ENCODE data around the gene LRP10. TPM values are rescaled to one million over a fixed set of nuclear protein-coding genes. Genes with fewer than 3 reads are reported as not detected.
A peak's percentile ranks its signal among the peaks of the same experiment; 100 is the strongest.

Gene LRP10
- total and polyA plus RNA-seq, 2 of the 8 experiments (the other 6 are each of a cell fraction or from before 2014, with no cell fraction given), result 12.4 to 15.6 TPM

DNA sequence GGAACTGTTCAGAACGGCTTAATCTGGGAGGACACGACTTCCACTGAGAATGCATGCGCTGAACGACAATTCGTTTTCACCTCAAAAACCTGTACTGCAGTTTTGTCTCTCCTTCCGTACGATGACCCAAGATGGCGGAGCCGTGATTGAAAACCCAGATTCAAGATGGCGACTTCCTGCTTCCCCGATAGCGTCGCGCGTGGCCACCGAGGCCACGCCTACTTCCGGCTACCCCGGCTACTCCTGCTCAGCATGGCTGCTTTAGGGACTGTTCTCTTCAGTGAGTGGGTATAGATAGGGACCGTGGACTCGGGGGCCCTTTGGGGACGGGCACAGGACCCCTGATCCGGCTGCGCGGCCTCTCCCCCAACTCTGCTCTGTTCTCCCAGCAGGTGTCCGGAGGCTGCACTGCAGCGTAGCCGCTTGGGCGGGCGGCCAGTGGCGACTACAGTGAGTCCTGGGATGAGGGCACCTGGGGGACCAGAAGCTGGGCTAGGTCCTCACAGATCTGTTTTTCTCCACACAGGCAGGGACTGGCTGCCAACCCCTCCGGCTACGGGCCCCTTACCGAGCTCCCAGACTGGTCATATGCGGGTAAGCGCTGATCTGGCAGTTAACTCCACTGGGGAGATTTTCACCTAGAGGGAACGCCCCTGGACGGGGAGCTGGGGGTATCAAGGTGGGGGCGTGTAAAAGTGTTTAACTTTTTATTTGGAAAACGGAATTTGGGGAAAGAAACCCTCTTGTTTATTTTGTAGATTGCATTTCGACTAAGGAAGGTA is 41.7 kb upstream of the LRP10 start, which contains the start of gene MRPL52 (continued):
- TF ChIP-seq, protein P1, sequence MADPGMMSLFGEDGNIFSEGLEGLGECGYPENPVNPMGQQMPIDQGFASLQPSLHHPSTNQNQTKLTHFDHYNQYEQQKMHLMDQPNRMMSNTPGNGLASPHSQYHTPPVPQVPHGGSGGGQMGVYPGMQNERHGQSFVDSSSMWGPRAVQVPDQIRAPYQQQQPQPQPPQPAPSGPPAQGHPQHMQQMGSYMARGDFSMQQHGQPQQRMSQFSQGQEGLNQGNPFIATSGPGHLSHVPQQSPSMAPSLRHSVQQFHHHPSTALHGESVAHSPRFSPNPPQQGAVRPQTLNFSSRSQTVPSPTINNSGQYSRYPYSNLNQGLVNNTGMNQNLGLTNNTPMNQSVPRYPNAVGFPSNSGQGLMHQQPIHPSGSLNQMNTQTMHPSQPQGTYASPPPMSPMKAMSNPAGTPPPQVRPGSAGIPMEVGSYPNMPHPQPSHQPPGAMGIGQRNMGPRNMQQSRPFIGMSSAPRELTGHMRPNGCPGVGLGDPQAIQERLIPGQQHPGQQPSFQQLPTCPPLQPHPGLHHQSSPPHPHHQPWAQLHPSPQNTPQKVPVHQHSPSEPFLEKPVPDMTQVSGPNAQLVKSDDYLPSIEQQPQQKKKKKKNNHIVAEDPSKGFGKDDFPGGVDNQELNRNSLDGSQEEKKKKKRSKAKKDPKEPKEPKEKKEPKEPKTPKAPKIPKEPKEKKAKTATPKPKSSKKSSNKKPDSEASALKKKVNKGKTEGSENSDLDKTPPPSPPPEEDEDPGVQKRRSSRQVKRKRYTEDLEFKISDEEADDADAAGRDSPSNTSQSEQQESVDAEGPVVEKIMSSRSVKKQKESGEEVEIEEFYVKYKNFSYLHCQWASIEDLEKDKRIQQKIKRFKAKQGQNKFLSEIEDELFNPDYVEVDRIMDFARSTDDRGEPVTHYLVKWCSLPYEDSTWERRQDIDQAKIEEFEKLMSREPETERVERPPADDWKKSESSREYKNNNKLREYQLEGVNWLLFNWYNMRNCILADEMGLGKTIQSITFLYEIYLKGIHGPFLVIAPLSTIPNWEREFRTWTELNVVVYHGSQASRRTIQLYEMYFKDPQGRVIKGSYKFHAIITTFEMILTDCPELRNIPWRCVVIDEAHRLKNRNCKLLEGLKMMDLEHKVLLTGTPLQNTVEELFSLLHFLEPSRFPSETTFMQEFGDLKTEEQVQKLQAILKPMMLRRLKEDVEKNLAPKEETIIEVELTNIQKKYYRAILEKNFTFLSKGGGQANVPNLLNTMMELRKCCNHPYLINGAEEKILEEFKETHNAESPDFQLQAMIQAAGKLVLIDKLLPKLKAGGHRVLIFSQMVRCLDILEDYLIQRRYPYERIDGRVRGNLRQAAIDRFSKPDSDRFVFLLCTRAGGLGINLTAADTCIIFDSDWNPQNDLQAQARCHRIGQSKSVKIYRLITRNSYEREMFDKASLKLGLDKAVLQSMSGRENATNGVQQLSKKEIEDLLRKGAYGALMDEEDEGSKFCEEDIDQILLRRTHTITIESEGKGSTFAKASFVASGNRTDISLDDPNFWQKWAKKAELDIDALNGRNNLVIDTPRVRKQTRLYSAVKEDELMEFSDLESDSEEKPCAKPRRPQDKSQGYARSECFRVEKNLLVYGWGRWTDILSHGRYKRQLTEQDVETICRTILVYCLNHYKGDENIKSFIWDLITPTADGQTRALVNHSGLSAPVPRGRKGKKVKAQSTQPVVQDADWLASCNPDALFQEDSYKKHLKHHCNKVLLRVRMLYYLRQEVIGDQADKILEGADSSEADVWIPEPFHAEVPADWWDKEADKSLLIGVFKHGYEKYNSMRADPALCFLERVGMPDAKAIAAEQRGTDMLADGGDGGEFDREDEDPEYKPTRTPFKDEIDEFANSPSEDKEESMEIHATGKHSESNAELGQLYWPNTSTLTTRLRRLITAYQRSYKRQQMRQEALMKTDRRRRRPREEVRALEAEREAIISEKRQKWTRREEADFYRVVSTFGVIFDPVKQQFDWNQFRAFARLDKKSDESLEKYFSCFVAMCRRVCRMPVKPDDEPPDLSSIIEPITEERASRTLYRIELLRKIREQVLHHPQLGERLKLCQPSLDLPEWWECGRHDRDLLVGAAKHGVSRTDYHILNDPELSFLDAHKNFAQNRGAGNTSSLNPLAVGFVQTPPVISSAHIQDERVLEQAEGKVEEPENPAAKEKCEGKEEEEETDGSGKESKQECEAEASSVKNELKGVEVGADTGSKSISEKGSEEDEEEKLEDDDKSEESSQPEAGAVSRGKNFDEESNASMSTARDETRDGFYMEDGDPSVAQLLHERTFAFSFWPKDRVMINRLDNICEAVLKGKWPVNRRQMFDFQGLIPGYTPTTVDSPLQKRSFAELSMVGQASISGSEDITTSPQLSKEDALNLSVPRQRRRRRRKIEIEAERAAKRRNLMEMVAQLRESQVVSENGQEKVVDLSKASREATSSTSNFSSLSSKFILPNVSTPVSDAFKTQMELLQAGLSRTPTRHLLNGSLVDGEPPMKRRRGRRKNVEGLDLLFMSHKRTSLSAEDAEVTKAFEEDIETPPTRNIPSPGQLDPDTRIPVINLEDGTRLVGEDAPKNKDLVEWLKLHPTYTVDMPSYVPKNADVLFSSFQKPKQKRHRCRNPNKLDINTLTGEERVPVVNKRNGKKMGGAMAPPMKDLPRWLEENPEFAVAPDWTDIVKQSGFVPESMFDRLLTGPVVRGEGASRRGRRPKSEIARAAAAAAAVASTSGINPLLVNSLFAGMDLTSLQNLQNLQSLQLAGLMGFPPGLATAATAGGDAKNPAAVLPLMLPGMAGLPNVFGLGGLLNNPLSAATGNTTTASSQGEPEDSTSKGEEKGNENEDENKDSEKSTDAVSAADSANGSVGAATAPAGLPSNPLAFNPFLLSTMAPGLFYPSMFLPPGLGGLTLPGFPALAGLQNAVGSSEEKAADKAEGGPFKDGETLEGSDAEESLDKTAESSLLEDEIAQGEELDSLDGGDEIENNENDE (IDR thresholded peaks at IDR 0.05; ENCODE audit: insufficient replicate concordance, low read length), result no peak
- TF ChIP-seq SUZ12 (IDR thresholded peaks at IDR 0.05; ENCODE audit: low read length) (no peak), SP1 (IDR thresholded peaks at IDR 0.05; ENCODE audit: low read depth, low read length) (0 out of 2 replicates have a peak, but pooled peaks have one; percentile 35), RNF2 (IDR thresholded peaks at IDR 0.05; ENCODE audit: borderline replicate concordance, low read depth, low read length, missing control alignments, poor library complexity, severe bottlenecking) (no peak), SRF (IDR thresholded peaks at IDR 0.05; ENCODE audit: low read depth, low read length) (no peak)
- TF ChIP-seq, protein P2, sequence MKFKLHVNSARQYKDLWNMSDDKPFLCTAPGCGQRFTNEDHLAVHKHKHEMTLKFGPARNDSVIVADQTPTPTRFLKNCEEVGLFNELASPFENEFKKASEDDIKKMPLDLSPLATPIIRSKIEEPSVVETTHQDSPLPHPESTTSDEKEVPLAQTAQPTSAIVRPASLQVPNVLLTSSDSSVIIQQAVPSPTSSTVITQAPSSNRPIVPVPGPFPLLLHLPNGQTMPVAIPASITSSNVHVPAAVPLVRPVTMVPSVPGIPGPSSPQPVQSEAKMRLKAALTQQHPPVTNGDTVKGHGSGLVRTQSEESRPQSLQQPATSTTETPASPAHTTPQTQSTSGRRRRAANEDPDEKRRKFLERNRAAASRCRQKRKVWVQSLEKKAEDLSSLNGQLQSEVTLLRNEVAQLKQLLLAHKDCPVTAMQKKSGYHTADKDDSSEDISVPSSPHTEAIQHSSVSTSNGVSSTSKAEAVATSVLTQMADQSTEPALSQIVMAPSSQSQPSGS (IDR thresholded peaks at IDR 0.05; ENCODE audit: low read length), result no peak
- TF ChIP-seq, protein P3, sequence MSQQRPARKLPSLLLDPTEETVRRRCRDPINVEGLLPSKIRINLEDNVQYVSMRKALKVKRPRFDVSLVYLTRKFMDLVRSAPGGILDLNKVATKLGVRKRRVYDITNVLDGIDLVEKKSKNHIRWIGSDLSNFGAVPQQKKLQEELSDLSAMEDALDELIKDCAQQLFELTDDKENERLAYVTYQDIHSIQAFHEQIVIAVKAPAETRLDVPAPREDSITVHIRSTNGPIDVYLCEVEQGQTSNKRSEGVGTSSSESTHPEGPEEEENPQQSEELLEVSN (IDR thresholded peaks at IDR 0.05), result no peak
